Stimulated activated CD4-positive, alpha-beta T cell treated with anti-CD3 and anti-CD28 coated beads, Interleukin-4, amount 100 ng/mL, for 24 hours (primary cell): Measurements from ENCODE around the gene HTR3B.

Experiments
- DNase-seq: peaks from one replicate; pipeline ENCODE4 v3.0.0-alpha.2; 2020

Gene HTR3B

DNA sequence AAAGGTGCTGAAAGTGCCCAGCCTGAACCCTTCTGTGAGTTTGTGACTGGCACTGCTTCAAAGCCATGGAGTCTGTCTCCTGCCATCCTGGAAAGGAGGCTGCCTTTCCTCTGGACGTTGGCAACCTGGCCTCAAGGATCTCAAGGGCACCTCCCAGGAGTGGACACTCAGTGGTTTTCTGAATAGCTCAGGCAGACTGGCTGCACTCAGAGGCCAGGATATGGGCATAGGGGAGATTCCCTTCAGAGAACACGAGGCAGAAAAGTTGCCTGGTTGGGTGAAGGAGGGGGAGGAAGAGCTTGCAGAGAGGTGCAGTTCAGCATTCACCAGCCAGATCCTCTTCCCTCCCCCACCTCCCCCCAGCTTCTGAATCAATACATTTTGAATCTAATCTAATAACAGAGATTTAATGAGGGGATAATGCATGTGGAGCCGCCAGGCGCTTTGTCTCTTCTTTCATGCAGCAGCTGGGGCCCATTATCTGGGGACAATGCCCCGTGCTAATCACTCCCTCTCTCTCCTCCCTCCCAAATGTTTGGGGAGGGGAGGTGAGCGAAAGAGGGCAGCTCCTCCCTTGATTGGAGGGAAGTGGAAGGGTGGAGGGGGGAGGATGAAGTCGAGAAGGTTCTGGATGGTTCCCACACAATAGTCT, 88.0 kb downstream of the HTR3B start:
- DNase-seq, result no peak

DNA sequence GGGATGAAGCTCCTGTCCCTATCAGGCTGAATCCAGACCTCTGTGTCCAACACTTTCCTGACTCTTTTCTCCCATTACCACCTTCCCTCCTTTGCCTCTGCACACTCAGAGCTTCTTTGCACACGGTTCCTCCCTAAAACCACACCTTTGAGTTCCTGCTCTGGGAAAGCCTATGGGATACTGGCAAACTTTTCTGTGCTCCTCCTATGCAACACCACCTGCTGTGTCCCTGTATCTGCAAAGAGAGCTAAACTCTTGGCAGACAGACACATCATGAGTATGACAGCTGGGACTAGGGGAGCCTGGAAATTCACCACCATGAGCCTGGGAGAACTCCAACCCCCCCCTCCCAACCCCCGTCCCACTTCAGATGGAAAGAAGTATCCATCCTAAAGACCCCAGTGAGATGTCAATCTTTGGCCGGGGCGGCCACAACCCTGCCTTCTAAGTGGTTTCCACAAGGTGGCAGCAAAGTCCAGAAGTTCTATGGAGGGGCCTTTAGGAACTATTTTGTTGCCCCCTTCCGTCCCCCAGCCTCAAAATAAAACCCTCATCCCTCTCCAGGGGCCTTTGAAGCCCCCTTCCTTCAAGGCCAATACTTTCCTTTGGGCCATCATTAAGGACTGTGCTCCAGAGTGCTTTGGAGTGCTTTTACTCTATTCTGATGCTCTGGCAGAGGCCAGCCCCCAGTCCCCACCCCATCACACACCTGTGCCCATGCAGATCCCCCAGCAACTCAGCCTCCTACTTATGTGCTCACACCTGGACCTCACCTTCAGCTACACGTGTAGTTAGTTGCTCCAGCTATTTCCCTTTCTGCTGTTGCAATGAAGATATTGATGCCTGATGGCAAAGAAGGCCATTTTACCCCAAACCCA, 89.7 kb downstream of the HTR3B start:
- DNase-seq, result peak; percentile 32
